PC-9 (cell line): Measurements from ENCODE around the gene EYS. TPM values are rescaled to one million over a fixed set of nuclear protein-coding genes. Genes with fewer than 3 reads are reported as not detected.
A peak's percentile ranks its signal among the peaks of the same experiment; 100 is the strongest.

Experiments
- BruUV-seq: library from RNA; stranded (reverse); fragments of 400-500 nt; replicated peaks from 2 replicates; lab custom pipeline; 2021; lab: Mats Ljungman, UMichigan
- CTCF ChIA-PET: fragments of 300-600 bp; sonication (Branson Sonifier 250); formaldehyde crosslinking; loops from one replicate; lab custom pipeline; 2022; ENCODE audit warnings: antibody characterized with exemption; lab: Charles Lee
- POLR2A ChIA-PET: fragments of 300-600 bp; sonication (Branson Sonifier 250); formaldehyde crosslinking; loops from one replicate; lab custom pipeline; 2022; ENCODE audit warnings: antibody characterized with exemption; ENCODE audit not compliant: unreplicated experiment; lab: Charles Lee
- DNase-seq, 2 experiments: peaks; one replicate each; pipeline versions ENCODE4 v3.0.0 to v3.0.0-alpha.2; 2015 to 2022; ENCODE audit warnings: mixed read lengths in 1 of 2
- H2AFZ ChIP-seq: fragments of 200-600 bp; sonication (generic); 2 replicates; pipeline ENCODE4 v1.8.1; 2017; ENCODE audit warnings: antibody characterized with exemption
- H3F3A ChIP-seq: fragments of 200-600 bp; sonication (generic); 2 replicates; pipeline ENCODE4 v1.8.1; 2017; ENCODE audit warnings: antibody characterized with exemption, mild to moderate bottlenecking, low read depth; ENCODE audit not compliant: insufficient read depth
- H3K27ac ChIP-seq: fragments of 200-600 bp; sonication (generic); 2 replicates; pipeline ENCODE4 v1.6.1; 2016; ENCODE audit warnings: mixed run types
- H3K27me3 ChIP-seq: fragments of 200-600 bp; sonication (generic); 2 replicates; pipeline ENCODE4 v1.6.1; 2016; ENCODE audit warnings: low read depth, mixed run types; ENCODE audit not compliant: insufficient read depth
- H3K36me3 ChIP-seq: fragments of 200-600 bp; sonication (generic); 2 replicates; pipeline ENCODE4 v1.6.1; 2016; ENCODE audit warnings: low read depth, mixed run types
- H3K4me1 ChIP-seq: fragments of 200-600 bp; sonication (generic); replicated peaks from 2 replicates; pipeline ENCODE4 v1.6.1; 2016; ENCODE audit warnings: mixed run types; ENCODE audit not compliant: insufficient read depth
- H3K4me2 ChIP-seq: fragments of 200-600 bp; sonication (generic); 2 replicates; pipeline ENCODE4 v1.6.1; 2017; ENCODE audit warnings: mixed run types
- H3K4me3 ChIP-seq: fragments of 200-600 bp; sonication (generic); 2 replicates; pipeline ENCODE4 v1.6.1; 2016; ENCODE audit warnings: mixed run types
- H3K79me2 ChIP-seq: fragments of 200-600 bp; sonication (generic); 2 replicates; pipeline ENCODE4 v1.6.1; 2017; ENCODE audit warnings: low read depth, mixed run types
- H3K9me2 ChIP-seq: fragments of 200-600 bp; sonication (generic); 2 replicates; pipeline ENCODE4 v1.8.1; 2017; ENCODE audit warnings: mild to moderate bottlenecking; ENCODE audit not compliant: insufficient read depth
- H3K9me3 ChIP-seq: fragments of 200-600 bp; sonication (generic); 2 replicates; pipeline ENCODE4 v1.8.1; 2016; ENCODE audit warnings: low read depth; ENCODE audit not compliant: insufficient read depth
- H4K20me1 ChIP-seq: fragments of 200-600 bp; sonication (generic); 2 replicates; pipeline ENCODE4 v1.8.1; 2017; ENCODE audit not compliant: insufficient read depth
- EZH2 ChIP-seq: fragments of 200-600 bp; sonication (generic); IDR thresholded peaks from 2 replicates; pipeline ENCODE4 v1.8.0; 2017; ENCODE audit warnings: antibody characterized with exemption, low read depth
- intact Hi-C: fragments of 100-400 bp; cut with micrococcal nuclease; formaldehyde crosslinking; loops from one replicate; pipeline ENCODE4 v1.10.0; 2022; ENCODE audit not compliant: unreplicated experiment
- total RNA-seq: library from RNA; stranded (reverse); gene quantifications from 2 replicates; pipeline ENCODE4 v1.2.3, GENCODE V29; 2021
- TF ChIP-seq, protein P1 (sequence below): fragments of 200-600 bp; sonication (generic); conservative IDR thresholded peaks from 2 replicates; pipeline ENCODE4 v1.6.1; 2017; ENCODE audit warnings: mixed run types, antibody characterized with exemption, mild to moderate bottlenecking, moderate library complexity

EYS gene
- total RNA-seq, 1 experiment from 2014 or later = not detected

GRCh38 chr6:63764318-63764916, 1942.6 kb downstream of the EYS start:
- BruUV-seq = no TSS peak
- DNase-seq = no peak
- POLR2A ChIA-PET = interaction anchor here (0.7 kb wide), 1 partner anchor 191 kb away, joined by 10 read pairs; no protein-coding TSS in a partner anchor

GRCh38 chr6:63760199-63760598, 1946.8 kb downstream of the EYS start:
- POLR2A ChIA-PET = no interaction called here
- DNase-seq = no peak
- no peaks in the 10 kb centered on the region for H3K27me3 ChIP-seq
- CTCF ChIA-PET = interaction anchor here (0.8 kb wide), 1 partner anchor 24 kb away, joined by 3 read pairs; no protein-coding TSS in a partner anchor
- intact Hi-C loops = no loop called here
- no peak for TF ChIP-seq EZH2
- TF ChIP-seq, protein P1, sequence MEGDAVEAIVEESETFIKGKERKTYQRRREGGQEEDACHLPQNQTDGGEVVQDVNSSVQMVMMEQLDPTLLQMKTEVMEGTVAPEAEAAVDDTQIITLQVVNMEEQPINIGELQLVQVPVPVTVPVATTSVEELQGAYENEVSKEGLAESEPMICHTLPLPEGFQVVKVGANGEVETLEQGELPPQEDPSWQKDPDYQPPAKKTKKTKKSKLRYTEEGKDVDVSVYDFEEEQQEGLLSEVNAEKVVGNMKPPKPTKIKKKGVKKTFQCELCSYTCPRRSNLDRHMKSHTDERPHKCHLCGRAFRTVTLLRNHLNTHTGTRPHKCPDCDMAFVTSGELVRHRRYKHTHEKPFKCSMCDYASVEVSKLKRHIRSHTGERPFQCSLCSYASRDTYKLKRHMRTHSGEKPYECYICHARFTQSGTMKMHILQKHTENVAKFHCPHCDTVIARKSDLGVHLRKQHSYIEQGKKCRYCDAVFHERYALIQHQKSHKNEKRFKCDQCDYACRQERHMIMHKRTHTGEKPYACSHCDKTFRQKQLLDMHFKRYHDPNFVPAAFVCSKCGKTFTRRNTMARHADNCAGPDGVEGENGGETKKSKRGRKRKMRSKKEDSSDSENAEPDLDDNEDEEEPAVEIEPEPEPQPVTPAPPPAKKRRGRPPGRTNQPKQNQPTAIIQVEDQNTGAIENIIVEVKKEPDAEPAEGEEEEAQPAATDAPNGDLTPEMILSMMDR = no peak
- BruUV-seq = no TSS peak
- no peaks in the 10 kb centered on the region for H3K9me3 ChIP-seq
- no peak overlapping the region for H2AFZ ChIP-seq
- no peak overlapping the region for H3K4me2 ChIP-seq
- no peaks in the 10 kb centered on the region for H3K79me2 ChIP-seq
- no peak overlapping the region for H3K4me3 ChIP-seq
- peaks cover 4% of the 10 kb centered on the region; the same call in 1 of the 2 replicates for H4K20me1 ChIP-seq
- H3F3A ChIP-seq = no peaks in the 10 kb centered on the region
- no peak overlapping the region for H3K27ac ChIP-seq
- no peaks in the 10 kb centered on the region for H3K9me2 ChIP-seq
- H3K36me3 ChIP-seq = no peaks in the 10 kb centered on the region
- H3K4me1 ChIP-seq = no peaks in the 10 kb centered on the region

More at GRCh38 chr6:63764318-63764916, 1942.6 kb downstream of the EYS start:
- Histone ChIP-seq H3K27me3 (no peaks in the 10 kb centered on the region), H4K20me1 (peaks cover 4% of the 10 kb centered on the region; the same call in 1 of the 2 replicates), H3K79me2 (no peaks in the 10 kb centered on the region), H3K4me2 (no peak overlapping the region), H3F3A (no peaks in the 10 kb centered on the region), H3K4me1 (no peaks in the 10 kb centered on the region), H3K4me3 (no peak overlapping the region), H3K9me3 (peaks cover 3% of the 10 kb centered on the region; the same call in 1 of the 2 replicates), H2AFZ (no peak overlapping the region), H3K27ac (no peak overlapping the region), H3K36me3 (no peaks in the 10 kb centered on the region), H3K9me2 (no peaks in the 10 kb centered on the region)
- intact Hi-C loops = loop anchor here (1.0 to 2.0 kb wide), 3 partner anchors 166 to 456 kb away; no protein-coding TSS in a partner anchor
- no peak for TF ChIP-seq EZH2
- TF ChIP-seq, protein P1 = peak; percentile 79
- CTCF ChIA-PET = interaction anchor here (0.6 to 1.0 kb wide), 6 partner anchors 30 to 412 kb away, joined by 3 to 22 read pairs (median 5); partner anchors contain the start of gene PHF3

DNA sequence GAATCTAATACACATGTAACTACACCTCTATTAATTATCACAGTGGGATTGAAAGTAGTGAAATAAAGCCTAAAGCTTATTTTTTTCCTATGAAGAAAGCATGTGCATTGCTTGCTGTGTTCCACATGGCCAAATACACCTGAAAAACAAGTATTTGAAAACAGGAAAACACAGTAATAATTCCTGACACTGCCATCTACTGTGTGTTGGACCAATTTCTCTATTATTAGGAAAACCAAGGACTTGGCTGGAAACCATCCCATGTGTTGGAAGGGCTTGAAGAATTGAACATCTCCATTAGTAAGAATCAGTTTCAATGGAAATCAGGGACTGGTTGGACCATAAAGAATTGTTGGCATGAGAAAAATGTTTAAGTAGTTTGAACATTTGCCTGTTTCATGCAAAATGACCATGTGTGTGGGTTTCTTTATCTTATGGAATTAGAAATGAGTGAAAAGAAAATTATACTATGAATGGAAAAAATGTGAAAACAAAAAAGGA, 1947.4 kb downstream of the EYS start:
- peaks cover 4% of the 10 kb centered on the region; the same call in 1 of the 2 replicates for H4K20me1 ChIP-seq
- no peak overlapping the region for H3K27ac ChIP-seq
- H3K36me3 ChIP-seq = no peaks in the 10 kb centered on the region
- ChIA-PET CTCF (interaction anchor here (0.8 kb wide), 1 partner anchor 24 kb away, joined by 3 read pairs; no protein-coding TSS in a partner anchor), POLR2A (no interaction called here)
- no peaks in the 10 kb centered on the region for H3K9me2 ChIP-seq
- no TSS peak for BruUV-seq
- H3K4me1 ChIP-seq = no peaks in the 10 kb centered on the region
- H2AFZ ChIP-seq = no peak overlapping the region
- TF ChIP-seq EZH2 = no peak
- TF ChIP-seq, protein P1 = no peak
- H3K79me2 ChIP-seq = no peaks in the 10 kb centered on the region
- no peaks in the 10 kb centered on the region for H3K27me3 ChIP-seq
- H3K4me3 ChIP-seq = no peak overlapping the region
- no peaks in the 10 kb centered on the region for H3F3A ChIP-seq
- intact Hi-C loops = no loop called here
- no peak overlapping the region for H3K4me2 ChIP-seq
- DNase-seq = no peak
- H3K9me3 ChIP-seq = no peaks in the 10 kb centered on the region; the same call in 1 of the 2 replicates
